Measurements from ENCODE around the gene CD160. TPM values are rescaled to one million over a fixed set of nuclear protein-coding genes. Genes with fewer than 3 reads are reported as not detected.
A peak's percentile ranks its signal among the peaks of the same experiment; 100 is the strongest.
"Not testable (repeated sequence)": the region's sequence is repeated elsewhere in the genome, so short reads cannot be mapped to it uniquely, and the experiment has no call there.

The CD160 gene
- total RNA-seq, 1 donor = not detected

DNA sequence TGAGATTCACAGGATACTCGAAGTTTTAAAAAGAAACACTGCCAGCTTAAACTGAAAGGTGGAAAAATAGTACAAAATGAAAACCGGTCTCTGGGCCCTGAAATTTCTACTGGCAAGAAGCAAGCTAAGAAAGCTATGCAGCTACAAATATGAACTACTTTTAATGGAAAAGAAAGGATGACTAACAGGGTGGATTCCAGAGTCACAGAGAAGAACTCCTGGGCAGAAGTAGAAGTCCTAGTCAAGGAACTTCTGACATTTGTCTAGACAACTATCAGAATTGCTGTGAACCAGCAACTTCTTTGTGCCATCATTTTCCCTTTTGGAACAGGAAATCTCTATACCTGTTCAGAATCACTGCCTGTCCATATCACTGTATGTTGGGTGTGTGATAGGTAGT lies 38.1 kb downstream of the CD160 start:
- TF ChIP-seq, protein P1, sequence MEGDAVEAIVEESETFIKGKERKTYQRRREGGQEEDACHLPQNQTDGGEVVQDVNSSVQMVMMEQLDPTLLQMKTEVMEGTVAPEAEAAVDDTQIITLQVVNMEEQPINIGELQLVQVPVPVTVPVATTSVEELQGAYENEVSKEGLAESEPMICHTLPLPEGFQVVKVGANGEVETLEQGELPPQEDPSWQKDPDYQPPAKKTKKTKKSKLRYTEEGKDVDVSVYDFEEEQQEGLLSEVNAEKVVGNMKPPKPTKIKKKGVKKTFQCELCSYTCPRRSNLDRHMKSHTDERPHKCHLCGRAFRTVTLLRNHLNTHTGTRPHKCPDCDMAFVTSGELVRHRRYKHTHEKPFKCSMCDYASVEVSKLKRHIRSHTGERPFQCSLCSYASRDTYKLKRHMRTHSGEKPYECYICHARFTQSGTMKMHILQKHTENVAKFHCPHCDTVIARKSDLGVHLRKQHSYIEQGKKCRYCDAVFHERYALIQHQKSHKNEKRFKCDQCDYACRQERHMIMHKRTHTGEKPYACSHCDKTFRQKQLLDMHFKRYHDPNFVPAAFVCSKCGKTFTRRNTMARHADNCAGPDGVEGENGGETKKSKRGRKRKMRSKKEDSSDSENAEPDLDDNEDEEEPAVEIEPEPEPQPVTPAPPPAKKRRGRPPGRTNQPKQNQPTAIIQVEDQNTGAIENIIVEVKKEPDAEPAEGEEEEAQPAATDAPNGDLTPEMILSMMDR (IDR thresholded peaks at IDR 0.05; ENCODE audit: extremely low read depth, low read depth, low read length) = no peak
- Histone ChIP-seq H4K20me1 (ENCODE audit: insufficient read depth, low read length) (no peaks in the 10 kb centered on the region), H3K79me2 (ENCODE audit: insufficient read depth, low read length) (peaks cover 22% of the 10 kb centered on the region), H3K4me1 (ENCODE audit: insufficient read depth, low read length) (peaks cover 6% of the 10 kb centered on the region), H2AFZ (ENCODE audit: low read length) (no peak overlapping the region), H3K4me2 (ENCODE audit: insufficient read depth, low read length) (no peak overlapping the region), H3K4me3 (ENCODE audit: insufficient read depth, low read length) (no peak overlapping the region), H3K27ac (ENCODE audit: low read depth, low read length) (no peak overlapping the region), H3K36me3 (ENCODE audit: insufficient read depth, low read length) (peaks cover 22% of the 10 kb centered on the region), H3K9me3 (ENCODE audit: low read depth, low read length) (no peaks in the 10 kb centered on the region), H3K27me3 (ENCODE audit: insufficient read depth, low read length) (no peaks in the 10 kb centered on the region)
- DNase-seq (ENCODE audit: insufficient read length, low spot score, missing footprints) = peak; percentile 34

DNA sequence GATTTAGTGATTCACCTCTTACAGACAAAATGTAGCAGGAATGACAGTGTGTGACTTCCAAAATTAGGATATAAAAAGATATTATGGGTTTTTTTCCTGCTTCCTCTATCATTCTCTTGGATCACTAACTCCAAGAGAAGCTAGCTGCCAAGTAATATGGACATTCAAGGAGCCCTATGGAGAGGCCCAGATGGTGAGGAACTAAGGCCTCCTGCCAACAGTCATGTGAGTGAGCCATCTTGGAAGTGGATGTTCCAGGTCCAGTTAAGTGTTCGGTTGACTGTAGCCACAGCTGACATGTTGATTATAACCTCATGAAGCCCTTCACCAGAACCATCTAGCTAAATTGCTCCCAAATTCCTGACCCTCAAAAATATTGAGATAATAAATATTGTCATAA lies 38.8 kb downstream of the CD160 start:
- no peak overlapping the region for H3K4me2 ChIP-seq (ENCODE audit: insufficient read depth, low read length)
- no peaks in the 10 kb centered on the region for H4K20me1 ChIP-seq (ENCODE audit: insufficient read depth, low read length)
- TF ChIP-seq, protein P1 (IDR thresholded peaks at IDR 0.05; ENCODE audit: extremely low read depth, low read depth, low read length) = no peak
- no peaks in the 10 kb centered on the region for H3K4me1 ChIP-seq (ENCODE audit: insufficient read depth, low read length)
- peaks cover 20% of the 10 kb centered on the region for H3K79me2 ChIP-seq (ENCODE audit: insufficient read depth, low read length)
- no peak overlapping the region for H3K4me3 ChIP-seq (ENCODE audit: insufficient read depth, low read length)
- H3K27me3 ChIP-seq (ENCODE audit: insufficient read depth, low read length) = no peaks in the 10 kb centered on the region
- no peaks in the 10 kb centered on the region for H3K9me3 ChIP-seq (ENCODE audit: low read depth, low read length)
- H3K27ac ChIP-seq (ENCODE audit: low read depth, low read length) = no peak overlapping the region
- H3K36me3 ChIP-seq (ENCODE audit: insufficient read depth, low read length) = peaks cover 21% of the 10 kb centered on the region
- H2AFZ ChIP-seq (ENCODE audit: low read length) = no peak overlapping the region
- DNase-seq (ENCODE audit: insufficient read length, low spot score, missing footprints) = no peak

DNA sequence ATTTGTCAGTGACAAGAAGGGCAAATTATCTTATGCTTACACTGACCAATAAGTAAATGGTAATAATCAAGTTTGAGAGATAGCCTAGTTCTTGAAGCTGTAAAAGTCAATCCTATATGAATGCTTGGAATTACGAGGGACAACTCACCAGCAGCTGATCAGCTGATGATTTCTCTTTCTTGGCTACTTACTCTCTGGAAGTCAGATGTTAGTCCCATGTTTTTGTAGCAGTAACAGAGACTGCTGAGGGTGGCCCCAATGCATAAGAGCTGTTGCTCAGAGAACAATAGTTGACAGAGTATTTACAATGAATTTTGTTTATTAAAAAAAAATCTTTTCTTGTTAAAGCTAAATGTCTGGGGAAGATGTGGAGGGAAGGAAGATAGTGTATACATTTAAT lies 39.3 kb downstream of the CD160 start:
- Histone ChIP-seq H3K4me2 (ENCODE audit: insufficient read depth, low read length) (no peak overlapping the region), H3K9me3 (ENCODE audit: low read depth, low read length) (no peaks in the 10 kb centered on the region), H2AFZ (ENCODE audit: low read length) (no peak overlapping the region), H3K36me3 (ENCODE audit: insufficient read depth, low read length) (peaks cover 19% of the 10 kb centered on the region), H3K4me1 (ENCODE audit: insufficient read depth, low read length) (no peaks in the 10 kb centered on the region), H3K27ac (ENCODE audit: low read depth, low read length) (no peak overlapping the region), H3K79me2 (ENCODE audit: insufficient read depth, low read length) (peaks cover 19% of the 10 kb centered on the region), H3K4me3 (ENCODE audit: insufficient read depth, low read length) (no peak overlapping the region), H4K20me1 (ENCODE audit: insufficient read depth, low read length) (no peaks in the 10 kb centered on the region), H3K27me3 (ENCODE audit: insufficient read depth, low read length) (no peaks in the 10 kb centered on the region)
- DNase-seq (ENCODE audit: insufficient read length, low spot score, missing footprints) = no peak
- TF ChIP-seq, protein P1 (IDR thresholded peaks at IDR 0.05; ENCODE audit: extremely low read depth, low read depth, low read length) = no peak

DNA sequence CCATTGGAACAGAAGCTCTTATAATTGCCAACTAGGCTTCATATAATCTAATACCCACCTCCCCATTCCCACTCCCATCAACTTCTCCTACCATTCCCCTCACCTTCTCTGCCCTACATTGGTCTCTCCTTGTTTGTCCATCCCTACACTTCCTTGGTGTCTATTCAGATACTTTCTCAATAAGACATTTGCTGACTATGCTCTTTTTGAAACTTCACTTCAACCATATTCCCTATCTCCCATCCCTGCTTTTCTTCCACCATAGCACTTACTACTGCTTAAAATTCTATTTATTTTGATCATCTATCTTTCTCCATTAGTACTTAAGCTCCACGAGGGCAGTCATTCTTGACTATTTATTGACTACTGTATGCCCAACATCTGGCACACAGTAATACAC lies 40.4 kb downstream of the CD160 start:
- TF ChIP-seq, protein P1 (IDR thresholded peaks at IDR 0.05; ENCODE audit: extremely low read depth, low read depth, low read length) = no peak
- Histone ChIP-seq H2AFZ (ENCODE audit: low read length) (no peak overlapping the region), H3K9me3 (ENCODE audit: low read depth, low read length) (no peaks in the 10 kb centered on the region), H3K27ac (ENCODE audit: low read depth, low read length) (no peak overlapping the region), H3K36me3 (ENCODE audit: insufficient read depth, low read length) (peaks cover 19% of the 10 kb centered on the region), H3K4me3 (ENCODE audit: insufficient read depth, low read length) (no peak overlapping the region), H3K79me2 (ENCODE audit: insufficient read depth, low read length) (peaks cover 14% of the 10 kb centered on the region), H4K20me1 (ENCODE audit: insufficient read depth, low read length) (no peaks in the 10 kb centered on the region), H3K4me1 (ENCODE audit: insufficient read depth, low read length) (no peaks in the 10 kb centered on the region), H3K4me2 (ENCODE audit: insufficient read depth, low read length) (no peak overlapping the region), H3K27me3 (ENCODE audit: insufficient read depth, low read length) (no peaks in the 10 kb centered on the region)
- peak; percentile 31 for DNase-seq (ENCODE audit: insufficient read length, low spot score, missing footprints)

DNA sequence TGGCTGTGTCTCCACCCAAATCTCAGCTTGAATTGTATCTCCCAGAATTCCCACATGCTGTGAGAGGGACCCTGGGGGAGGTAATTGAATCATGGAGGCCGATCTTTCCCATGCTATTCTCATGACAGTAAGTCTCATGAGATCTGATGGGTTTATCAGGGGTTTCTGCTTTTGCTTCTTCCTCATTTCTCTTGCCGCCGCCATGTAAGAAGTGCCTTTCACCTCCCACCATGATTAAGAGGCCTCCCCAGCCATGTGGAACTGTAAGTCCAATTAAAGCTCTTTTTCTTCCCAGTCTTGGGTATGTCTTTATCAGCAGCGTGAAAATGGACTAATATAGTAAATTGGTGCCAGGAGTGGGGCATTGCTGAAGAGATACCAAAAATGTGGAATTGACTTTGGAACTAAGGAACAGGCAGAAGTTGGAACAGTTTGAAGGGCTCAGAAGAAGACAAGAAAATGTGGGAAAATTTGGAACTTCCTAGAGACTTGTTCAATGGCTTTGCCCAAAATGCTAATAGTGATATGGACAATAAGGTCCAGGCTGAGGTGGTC lies 41.2 kb downstream of the CD160 start:
- not testable (repeated sequence) for H4K20me1 ChIP-seq (ENCODE audit: insufficient read depth, low read length); H3K4me3 ChIP-seq (ENCODE audit: insufficient read depth, low read length); DNase-seq (ENCODE audit: insufficient read length, low spot score, missing footprints); H3K9me3 ChIP-seq (ENCODE audit: low read depth, low read length); H3K4me1 ChIP-seq (ENCODE audit: insufficient read depth, low read length); H3K27ac ChIP-seq (ENCODE audit: low read depth, low read length); H2AFZ ChIP-seq (ENCODE audit: low read length); H3K4me2 ChIP-seq (ENCODE audit: insufficient read depth, low read length); H3K79me2 ChIP-seq (ENCODE audit: insufficient read depth, low read length); H3K27me3 ChIP-seq (ENCODE audit: insufficient read depth, low read length)
- peaks cover 18% of the 10 kb centered on the region for H3K36me3 ChIP-seq (ENCODE audit: insufficient read depth, low read length)

DNA sequence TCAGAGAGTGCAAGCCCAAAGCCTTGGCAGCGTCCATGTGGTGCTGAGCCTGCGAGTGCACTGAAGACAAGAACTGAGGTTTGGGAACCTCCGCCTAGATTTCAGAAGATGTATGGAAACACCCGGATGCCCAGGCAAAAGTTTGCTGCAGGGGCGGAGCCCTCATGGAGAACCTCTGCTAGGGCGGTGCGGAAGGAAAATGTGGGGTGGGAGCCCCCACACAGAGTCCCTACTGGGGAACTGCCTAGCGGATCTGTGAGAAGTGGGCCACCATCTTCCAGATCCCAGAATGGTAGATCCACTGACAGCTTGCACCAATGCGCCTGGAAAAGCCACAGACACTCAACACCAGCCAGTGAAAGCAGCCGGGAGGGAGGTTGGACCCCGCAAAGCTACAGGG lies 42.2 kb downstream of the CD160 start:
- H3K27ac ChIP-seq (ENCODE audit: low read depth, low read length); H3K79me2 ChIP-seq (ENCODE audit: insufficient read depth, low read length); H3K27me3 ChIP-seq (ENCODE audit: insufficient read depth, low read length); H2AFZ ChIP-seq (ENCODE audit: low read length); DNase-seq (ENCODE audit: insufficient read length, low spot score, missing footprints); H3K4me3 ChIP-seq (ENCODE audit: insufficient read depth, low read length); H3K4me2 ChIP-seq (ENCODE audit: insufficient read depth, low read length); H3K4me1 ChIP-seq (ENCODE audit: insufficient read depth, low read length); H4K20me1 ChIP-seq (ENCODE audit: insufficient read depth, low read length); H3K9me3 ChIP-seq (ENCODE audit: low read depth, low read length): not testable (repeated sequence)
- peaks cover 12% of the 10 kb centered on the region for H3K36me3 ChIP-seq (ENCODE audit: insufficient read depth, low read length)
